K562 (cell line): ENCODE measurements around the gene ELF1.

Experiments
- CTBP1 ChIP-seq: fragments of 450-650 bp; IDR thresholded peaks from 2 replicates; pipeline ENCODE4 v1.6.1; 2016; ENCODE audit warnings: borderline replicate concordance
- NFE2 ChIP-seq: IDR thresholded peaks from 2 replicates; pipeline ENCODE4 v1.6.1; 2014; ENCODE audit warnings: antibody characterized with exemption, low read depth
- TF ChIP-seq, protein P1 (sequence below): fragments of 250-450 bp; sonication (Bioruptor Pico); IDR thresholded peaks from 2 replicates; pipeline ENCODE4 v1.8.0; 2021; ENCODE audit warnings: moderate library complexity, mild to moderate bottlenecking, inconsistent platforms

DNA sequence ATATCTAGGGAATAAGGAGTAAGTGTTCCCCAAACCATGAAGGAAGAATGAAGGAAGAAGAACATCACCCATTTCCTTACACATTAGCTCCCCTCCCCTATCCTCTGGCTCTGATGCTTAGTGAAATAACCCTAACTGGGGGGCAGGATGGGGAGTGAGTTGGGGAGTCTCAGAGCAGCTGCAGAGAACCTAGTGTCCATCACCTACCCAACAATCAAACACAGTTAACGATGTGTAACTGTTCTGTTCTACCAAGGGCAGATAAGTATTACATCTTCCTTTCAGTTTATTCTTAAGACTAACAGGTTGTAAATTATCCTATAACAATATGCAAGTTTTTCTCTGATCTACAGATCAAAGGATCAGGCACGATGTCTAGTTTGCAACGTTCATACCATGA is 12.8 kb downstream of the ELF1 start:
- TF ChIP-seq CTBP1 (no peak), NFE2 (no peak)
- TF ChIP-seq, protein P1, sequence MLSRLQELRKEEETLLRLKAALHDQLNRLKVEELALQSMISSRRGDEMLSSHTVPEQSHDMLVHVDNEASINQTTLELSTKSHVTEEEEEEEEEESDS (CRISPR knock-in tag): no peak
